GM06990 (cell line): Measurements from ENCODE around the gene CNTNAP2.

Experiments
- DNase-seq: peaks from one replicate; pipeline ENCODE4 v3.0.0-alpha.2; 2011; ENCODE audit not compliant: insufficient read length; ENCODE audit errors: extremely low read depth
- H3K27me3 ChIP-seq: replicated peaks from 2 replicates; pipeline ENCODE4 v1.6.0; 2011; ENCODE audit warnings: low read length; ENCODE audit not compliant: control insufficient read depth, insufficient read depth
- H3K36me3 ChIP-seq: 2 replicates; pipeline ENCODE4 v1.5.1; 2011; ENCODE audit warnings: low read length; ENCODE audit not compliant: control insufficient read depth, insufficient read depth
- H3K4me3 ChIP-seq: replicated peaks from 2 replicates; pipeline ENCODE4 v1.5.1; 2011; ENCODE audit warnings: low read depth, mild to moderate bottlenecking, control low read depth, low read length
- CTCF ChIP-seq: IDR thresholded peaks from 2 replicates; pipeline ENCODE4 v1.5.1; 2011; ENCODE audit warnings: low read length, control low read depth, mild to moderate bottlenecking, inconsistent platforms; ENCODE audit not compliant: insufficient read depth, poor library complexity, severe bottlenecking

The CNTNAP2 gene

GRCh38 chr7:146831875-146832274 is 715.3 kb downstream of the CNTNAP2 start:
- no peak for TF ChIP-seq CTCF
- no peak for DNase-seq

GRCh38 chr7:146844405-146844804 is 727.8 kb downstream of the CNTNAP2 start:
- Histone ChIP-seq H3K27me3 (no peaks in the 10 kb centered on the region), H3K36me3 (no peaks in the 10 kb centered on the region), H3K4me3 (no peak overlapping the region)
- no peak for DNase-seq
- TF ChIP-seq CTCF = no peak

More at GRCh38 chr7:146831875-146832274, 715.3 kb downstream of the CNTNAP2 start:
- H3K4me3 ChIP-seq = no peak overlapping the region
- no peaks in the 10 kb centered on the region for H3K36me3 ChIP-seq
- no peaks in the 10 kb centered on the region for H3K27me3 ChIP-seq

GRCh38 chr7:146858690-146859089 is 742.1 kb downstream of the CNTNAP2 start:
- no peak overlapping the region for H3K4me3 ChIP-seq
- H3K27me3 ChIP-seq = no peaks in the 10 kb centered on the region
- no peak for DNase-seq
- no peaks in the 10 kb centered on the region for H3K36me3 ChIP-seq
- no peak for TF ChIP-seq CTCF

GRCh38 chr7:146861701-146862100 is 745.1 kb downstream of the CNTNAP2 start:
- DNase-seq = no peak
- H3K27me3 ChIP-seq = no peaks in the 10 kb centered on the region
- no peak overlapping the region for H3K4me3 ChIP-seq
- TF ChIP-seq CTCF = no peak
- H3K36me3 ChIP-seq = no peaks in the 10 kb centered on the region

- Histone ChIP-seq H3K27me3 (no peaks in the 10 kb centered on the region), H3K36me3 (no peaks in the 10 kb centered on the region), H3K4me3 (no peak overlapping the region)
- DNase-seq = no peak
- TF ChIP-seq CTCF = no peak
Observed at GRCh38 chr7:146862415-146862814, 745.8 kb downstream of the CNTNAP2 start.

GRCh38 chr7:146864644-146865043 is 748.0 kb downstream of the CNTNAP2 start:
- no peaks in the 10 kb centered on the region for H3K27me3 ChIP-seq
- DNase-seq = no peak
- no peaks in the 10 kb centered on the region for H3K36me3 ChIP-seq
- no peak overlapping the region for H3K4me3 ChIP-seq
- TF ChIP-seq CTCF = no peak
